DND-41 (cell line): ENCODE data around the gene AFF2.

Experiments
- ATAC-seq: fragments of 200-7000 bp; cut with Tn5 transposase; 3 replicates; pipeline ENCODE4 v1.9.1; 2021; ENCODE audit warnings: low read depth; ENCODE audit not compliant: insufficient read depth
- DNase-seq: peaks from one replicate; pipeline ENCODE4 v3.0.0-alpha.2; 2020
- H2AFZ ChIP-seq: 2 replicates; pipeline ENCODE4 v1.6.0; 2012; ENCODE audit warnings: low read depth, low read length
- H3K27ac ChIP-seq: 2 replicates; pipeline ENCODE4 v1.5.1; 2012; ENCODE audit warnings: low read length, inconsistent platforms
- H3K27me3 ChIP-seq: fragments of 200-600 bp; sonication (generic); 2 replicates; pipeline ENCODE4 v1.6.0; 2012; ENCODE audit warnings: low read length, mild to moderate bottlenecking, inconsistent platforms; ENCODE audit not compliant: insufficient read depth, poor library complexity
- H3K36me3 ChIP-seq: 2 replicates; pipeline ENCODE4 v1.5.1; 2012; ENCODE audit warnings: low read length, inconsistent platforms; ENCODE audit not compliant: insufficient read depth
- H3K4me1 ChIP-seq: 2 replicates; pipeline ENCODE4 v1.5.1; 2012; ENCODE audit warnings: mild to moderate bottlenecking, low read length; ENCODE audit not compliant: insufficient read depth
- H3K4me2 ChIP-seq: 2 replicates; pipeline ENCODE4 v1.6.0; 2012; ENCODE audit warnings: mild to moderate bottlenecking, moderate library complexity, low read length, inconsistent platforms; ENCODE audit not compliant: insufficient read depth
- H3K4me3 ChIP-seq, 2 experiments: fragments of 200-600 bp in 1 of 2; shearing (Covaris generic) in 1 of 2; 2 replicates each; pipeline ENCODE4 v1.5.1; 2012 to 2016; ENCODE audit warnings: inconsistent platforms in 2 of 2, low read length in 2 of 2, mild to moderate bottlenecking in 2 of 2, low read depth in 1 of 2, moderate library complexity in 1 of 2
- H3K79me2 ChIP-seq: 2 replicates; pipeline ENCODE4 v1.6.0; 2012; ENCODE audit warnings: low read length, inconsistent platforms; ENCODE audit not compliant: insufficient read depth
- H3K9ac ChIP-seq: 2 replicates; pipeline ENCODE4 v1.6.0; 2012; ENCODE audit warnings: low read depth, mild to moderate bottlenecking, inconsistent platforms, low read length, moderate library complexity
- H3K9me3 ChIP-seq: 2 replicates; pipeline ENCODE4 v1.5.1; 2012; ENCODE audit warnings: low read length, moderate library complexity, mild to moderate bottlenecking, inconsistent platforms; ENCODE audit not compliant: insufficient read depth, severe bottlenecking
- H4K20me1 ChIP-seq: 2 replicates; pipeline ENCODE4 v1.6.0; 2012; ENCODE audit warnings: low read length; ENCODE audit not compliant: insufficient read depth
- CTCF ChIP-seq: IDR thresholded peaks from 2 replicates; pipeline ENCODE4 v1.5.1; 2012; ENCODE audit warnings: borderline replicate concordance, low read length, moderate library complexity, mild to moderate bottlenecking; ENCODE audit not compliant: poor library complexity, severe bottlenecking; ENCODE audit errors: extremely low read depth
- EZH2 ChIP-seq: IDR thresholded peaks from 3 replicates; pipeline ENCODE4 v1.6.1; 2012; ENCODE audit warnings: borderline replicate concordance, low read depth, mild to moderate bottlenecking, moderate library complexity, low read length, inconsistent platforms; ENCODE audit not compliant: severe bottlenecking

Gene AFF2

GRCh38 chrX:148885203-148885602, 384.8 kb downstream of the AFF2 start:
- DNase-seq, result no peak
- no peaks in the 10 kb centered on the region for H3K27me3 ChIP-seq
- no peak overlapping the region for H3K4me2 ChIP-seq
- no peaks in the 10 kb centered on the region for H3K4me1 ChIP-seq
- H3K4me3 ChIP-seq, result no peak overlapping the region
- peaks cover 15% of the 10 kb centered on the region; the same call in 1 of the 2 replicates for H3K36me3 ChIP-seq
- no peak for ATAC-seq
- no peaks in the 10 kb centered on the region for H4K20me1 ChIP-seq
- H2AFZ ChIP-seq, result no peak overlapping the region
- H3K79me2 ChIP-seq, result no peaks in the 10 kb centered on the region
- H3K27ac ChIP-seq, result no peak overlapping the region
- H3K9me3 ChIP-seq, result no peaks in the 10 kb centered on the region
- TF ChIP-seq CTCF, result no peak
- TF ChIP-seq EZH2, result no peak
- H3K9ac ChIP-seq, result no peak overlapping the region

GRCh38 chrX:148893395-148893794, 393.0 kb downstream of the AFF2 start:
- Histone ChIP-seq H3K4me3 (no peak overlapping the region), H4K20me1 (no peaks in the 10 kb centered on the region), H3K4me2 (no peak overlapping the region), H2AFZ (no peak overlapping the region), H3K27ac (no peak overlapping the region), H3K79me2 (no peaks in the 10 kb centered on the region), H3K9ac (no peak overlapping the region), H3K4me1 (no peaks in the 10 kb centered on the region), H3K9me3 (no peaks in the 10 kb centered on the region), H3K36me3 (peaks cover 3% of the 10 kb centered on the region; the same call in 1 of the 2 replicates), H3K27me3 (no peaks in the 10 kb centered on the region)
- TF ChIP-seq EZH2 (no peak), CTCF (no peak)
- no peak for DNase-seq
- ATAC-seq, result no peak

- H3K4me2 ChIP-seq, result no peak overlapping the region
- no peak overlapping the region for H3K27ac ChIP-seq
- H2AFZ ChIP-seq, result no peak overlapping the region
- H3K27me3 ChIP-seq, result no peaks in the 10 kb centered on the region
- H3K79me2 ChIP-seq, result no peaks in the 10 kb centered on the region
- H4K20me1 ChIP-seq, result no peaks in the 10 kb centered on the region
- no peak for ATAC-seq
- peaks cover 9% of the 10 kb centered on the region for H3K36me3 ChIP-seq
- H3K4me3 ChIP-seq, result no peak overlapping the region
- no peaks in the 10 kb centered on the region for H3K4me1 ChIP-seq
- peaks cover 3% of the 10 kb centered on the region for H3K9me3 ChIP-seq
- no peak overlapping the region for H3K9ac ChIP-seq
- DNase-seq, result no peak
- TF ChIP-seq CTCF, result no peak
- no peak for TF ChIP-seq EZH2
These were observed 402.2 kb downstream of the AFF2 start for GRCh38 chrX:148902581-148902980.

GRCh38 chrX:148903176-148903575, 402.8 kb downstream of the AFF2 start:
- Histone ChIP-seq H3K9ac (no peak overlapping the region), H4K20me1 (no peaks in the 10 kb centered on the region), H3K9me3 (peaks cover 3% of the 10 kb centered on the region), H3K4me1 (no peaks in the 10 kb centered on the region), H3K27ac (no peak overlapping the region), H3K36me3 (peaks cover 9% of the 10 kb centered on the region), H3K4me2 (no peak overlapping the region), H3K4me3 (no peak overlapping the region), H2AFZ (no peak overlapping the region), H3K27me3 (no peaks in the 10 kb centered on the region), H3K79me2 (no peaks in the 10 kb centered on the region)
- TF ChIP-seq CTCF (no peak), EZH2 (no peak)
- no peak for ATAC-seq
- no peak for DNase-seq
